Tracheal epithelial cell (primary cell): Measurements from ENCODE around the gene MZT2A. TPM values are rescaled to one million over a fixed set of nuclear protein-coding genes. Genes with fewer than 3 reads are reported as not detected.

ENCODE experiments used
- total RNA-seq: library from RNA; depleted of rRNA; stranded (reverse); fragments of >200 nt; gene quantifications from 2 replicates; pipeline ENCODE4 v1.2.1, GENCODE V29; 2014

MZT2A gene
- 185 and 259 TPM in 2 replicates for total RNA-seq

GRCh38 chr2:131492015-131492417 is at the start of gene MZT2A:
Gene MZT2A (minus strand): TSS chr2:131492397. CDS start chr2:131492376, 21 bp downstream.

DNA sequence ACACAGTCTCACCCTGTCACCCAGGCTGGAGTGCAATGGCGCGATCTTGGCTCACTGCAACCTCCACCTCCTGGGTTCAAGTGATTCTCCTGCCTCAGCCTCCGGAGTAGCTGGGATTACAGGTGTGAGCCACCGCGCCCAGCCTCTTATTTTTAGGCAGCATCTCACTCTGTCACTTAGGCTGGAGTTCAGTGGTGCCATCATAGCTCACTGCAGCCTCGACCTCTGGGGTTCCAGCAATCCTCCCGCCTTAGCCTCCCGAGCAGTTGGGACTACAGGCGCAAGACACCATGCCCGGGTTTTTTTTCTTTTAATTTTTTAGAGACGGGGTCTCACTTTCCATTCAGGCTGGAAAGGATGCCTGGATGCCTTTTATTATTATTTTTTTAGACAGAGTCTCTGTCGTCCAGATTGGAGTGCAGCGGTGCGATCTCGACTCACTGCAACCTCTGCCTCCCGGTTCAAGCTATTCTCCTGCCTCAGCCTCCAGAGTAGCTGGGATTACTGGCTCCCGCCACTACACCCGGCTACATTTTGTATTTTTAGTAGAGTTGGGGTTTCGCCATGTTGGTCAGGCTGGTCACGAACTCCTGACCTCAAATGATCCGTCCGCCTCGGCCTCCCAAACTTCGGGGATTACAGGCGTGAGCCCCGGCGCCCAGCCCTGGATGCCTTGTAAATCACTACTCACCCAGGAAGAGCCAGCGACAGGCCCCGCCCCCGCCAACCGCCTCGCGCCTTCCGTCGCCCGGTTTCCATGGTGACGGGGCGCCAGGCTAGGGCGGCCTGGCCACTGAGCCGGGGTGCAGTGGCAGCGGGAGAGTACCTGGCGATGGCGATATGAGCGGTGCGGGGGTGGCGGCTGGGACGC is 35.2 kb upstream of the MZT2A start, which contains the start of gene CCDC74A:
Gene CCDC74A (plus strand): TSS at position 758 of the 871 bp plus-strand sequence. CDS start 83 bp downstream, at position 841.

DNA sequence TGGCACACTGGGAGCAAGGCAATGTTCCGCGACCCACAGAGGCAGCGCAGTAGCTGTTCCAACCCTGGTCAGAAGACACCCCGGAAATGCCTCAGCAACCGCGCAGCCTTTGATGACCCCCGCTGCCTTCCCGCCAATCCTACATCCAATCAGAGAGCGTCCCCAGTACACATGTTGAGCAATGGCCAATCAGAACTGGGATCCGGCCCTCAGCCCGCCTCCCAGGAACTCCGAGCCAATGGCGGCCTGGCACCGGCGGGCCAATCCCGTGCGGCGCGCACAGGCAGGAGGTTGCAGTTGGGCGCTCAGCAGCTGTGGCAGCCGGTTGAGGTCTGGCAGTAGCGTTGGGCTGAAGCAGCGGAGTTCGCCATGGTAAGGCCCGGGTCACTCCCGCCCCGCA is 16.4 kb downstream of the MZT2A start, which contains the start of gene TUBA3D:
Gene TUBA3D (plus strand): TSS at position 289 of the 400 bp plus-strand sequence. CDS start 81 bp downstream, at position 370.

Other genes starting within 250 kb of the MZT2A start
- gene RAB6D, start 128.2 kb downstream of the MZT2A start, total RNA-seq, result under 0.01 TPM in 1 of 2 replicates, not detected in the other
- not detected in 2 replicates for gene TUBA3D, start 16.3 kb downstream of the MZT2A start, total RNA-seq
- gene CCDC74A, start 35.5 kb upstream of the MZT2A start, total RNA-seq, result 6.0 and 15.6 TPM in 2 replicates